ENCODE results near the gene AOC3.
"Not testable (repeated sequence)": the region's sequence is repeated elsewhere in the genome, so short reads cannot be mapped to it uniquely, and the experiment has no call there.

AOC3 gene

DNA sequence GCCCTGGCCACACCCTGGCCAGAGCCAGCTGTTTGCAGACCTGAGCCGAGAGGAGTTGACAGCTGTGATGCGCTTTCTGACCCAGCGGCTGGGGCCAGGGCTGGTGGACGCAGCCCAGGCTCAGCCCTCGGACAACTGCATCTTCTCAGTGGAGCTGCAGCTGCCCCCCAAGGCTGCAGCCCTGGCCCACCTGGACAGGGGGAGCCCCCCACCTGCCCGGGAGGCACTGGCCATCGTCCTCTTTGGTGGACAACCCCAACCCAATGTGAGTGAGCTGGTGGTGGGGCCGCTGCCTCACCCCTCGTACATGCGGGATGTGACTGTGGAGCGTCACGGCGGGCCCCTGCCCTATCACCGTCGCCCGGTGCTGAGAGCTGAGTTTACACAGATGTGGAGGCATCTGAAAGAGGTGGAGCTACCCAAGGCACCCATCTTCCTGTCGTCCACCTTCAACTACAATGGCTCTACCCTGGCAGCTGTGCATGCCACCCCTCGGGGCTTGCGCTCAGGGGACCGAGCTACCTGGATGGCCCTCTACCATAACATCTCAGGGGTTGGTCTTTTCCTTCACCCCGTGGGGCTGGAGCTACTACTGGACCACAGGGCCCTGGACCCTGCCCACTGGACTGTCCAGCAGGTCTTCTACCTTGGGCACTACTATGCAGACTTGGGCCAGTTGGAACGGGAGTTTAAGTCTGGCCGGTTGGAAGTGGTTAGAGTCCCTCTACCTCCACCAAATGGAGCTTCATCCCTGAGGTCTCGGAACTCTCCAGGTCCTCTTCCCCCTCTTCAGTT is 6.0 kb upstream of the AOC3 start:
- DNase-seq (ENCODE audit: low spot score): no peak

DNA sequence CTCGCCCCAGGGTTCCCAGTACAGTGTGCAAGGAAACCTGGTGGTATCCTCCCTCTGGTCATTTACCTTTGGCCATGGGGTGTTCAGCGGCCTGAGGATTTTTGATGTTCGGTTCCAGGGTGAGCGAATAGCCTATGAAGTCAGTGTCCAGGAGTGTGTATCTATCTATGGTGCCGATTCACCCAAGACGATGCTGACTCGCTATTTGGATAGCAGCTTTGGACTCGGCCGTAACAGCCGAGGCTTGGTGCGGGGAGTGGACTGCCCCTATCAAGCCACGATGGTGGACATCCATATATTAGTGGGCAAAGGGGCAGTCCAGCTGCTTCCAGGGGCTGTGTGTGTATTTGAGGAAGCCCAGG is 5.5 kb upstream of the AOC3 start:
- no peak for DNase-seq (ENCODE audit: low spot score)

DNA sequence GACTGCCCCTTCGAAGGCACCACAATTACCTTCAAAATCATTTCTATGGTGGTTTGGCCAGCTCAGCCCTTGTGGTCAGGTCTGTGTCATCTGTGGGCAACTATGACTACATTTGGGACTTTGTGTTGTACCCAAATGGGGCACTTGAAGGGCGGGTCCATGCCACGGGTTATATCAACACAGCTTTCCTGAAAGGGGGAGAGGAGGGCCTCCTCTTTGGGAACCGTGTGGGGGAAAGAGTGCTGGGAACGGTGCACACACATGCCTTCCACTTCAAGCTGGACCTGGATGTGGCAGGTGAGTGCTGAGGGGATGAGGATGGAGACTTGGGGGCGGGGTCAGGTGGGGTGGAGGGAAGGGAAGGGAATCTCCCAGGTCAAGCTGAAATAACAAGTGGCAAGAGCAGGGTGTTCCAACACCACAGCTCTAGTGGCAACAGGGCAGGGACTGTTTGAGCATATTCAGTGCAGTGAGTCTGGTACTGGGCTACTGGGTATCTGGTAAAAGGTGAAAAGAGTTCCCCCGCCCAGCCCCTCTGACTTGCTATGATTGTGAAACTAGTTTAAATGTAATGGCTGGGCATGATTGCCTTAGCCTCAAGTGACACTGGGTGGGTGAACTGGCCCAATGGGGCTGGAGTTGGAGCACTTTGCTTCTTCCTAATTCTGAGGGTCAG is 4.9 kb upstream of the AOC3 start:
- no peak for DNase-seq (ENCODE audit: low spot score)

DNA sequence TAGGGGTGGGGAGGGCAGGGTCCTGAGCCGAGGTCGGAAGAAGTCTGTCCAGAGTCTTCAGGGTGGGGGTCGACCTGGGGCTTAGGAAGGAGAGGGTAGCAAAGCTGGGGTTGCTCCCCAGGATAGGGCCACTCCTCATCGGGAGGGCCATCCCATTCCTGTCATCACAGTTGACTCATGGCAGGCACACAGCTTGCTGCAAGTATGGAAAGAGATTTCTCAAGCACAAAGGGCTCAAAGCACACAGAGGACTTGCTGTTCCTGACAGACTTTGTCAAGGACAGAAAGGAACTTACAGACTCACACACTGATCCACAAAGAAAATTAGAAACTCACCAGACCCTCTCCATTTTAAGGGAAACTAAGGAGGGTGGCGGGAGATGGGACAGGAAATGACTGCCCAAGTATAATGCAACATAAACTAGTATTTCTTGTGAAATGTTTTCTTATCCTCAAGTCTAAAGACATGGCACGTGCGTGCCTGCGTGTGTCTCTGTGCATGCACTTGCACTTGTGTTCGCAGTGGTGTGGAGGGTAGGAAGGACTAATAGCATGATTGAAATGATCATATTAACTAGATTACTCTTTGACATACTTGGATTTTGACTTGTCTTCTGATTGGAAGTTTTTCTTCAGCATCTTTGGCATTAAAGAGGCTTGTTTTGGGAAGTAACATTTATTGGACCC is 4.3 kb upstream of the AOC3 start:
- peak; percentile 72 for DNase-seq (ENCODE audit: low spot score)

DNA sequence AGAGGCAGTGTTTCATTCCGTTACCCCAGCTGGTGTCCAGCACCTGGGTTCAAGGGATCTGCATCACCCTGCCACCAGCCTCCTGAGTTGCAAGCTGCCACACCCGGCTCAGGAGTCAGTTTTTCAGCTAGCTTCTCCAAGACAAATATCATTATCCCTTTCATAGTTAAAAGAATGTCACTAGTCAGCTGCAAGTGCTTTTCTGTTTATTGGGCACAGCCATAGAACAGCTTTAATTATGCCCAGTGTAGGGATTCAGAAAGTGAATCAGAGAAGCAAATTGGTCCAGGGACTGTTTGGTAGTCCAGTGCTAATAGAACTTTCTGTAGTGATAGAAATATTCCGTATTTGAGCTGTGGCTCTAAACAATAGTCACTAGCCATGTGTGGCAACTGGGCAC is 2.9 kb upstream of the AOC3 start:
- no peak for DNase-seq (ENCODE audit: low spot score)

DNA sequence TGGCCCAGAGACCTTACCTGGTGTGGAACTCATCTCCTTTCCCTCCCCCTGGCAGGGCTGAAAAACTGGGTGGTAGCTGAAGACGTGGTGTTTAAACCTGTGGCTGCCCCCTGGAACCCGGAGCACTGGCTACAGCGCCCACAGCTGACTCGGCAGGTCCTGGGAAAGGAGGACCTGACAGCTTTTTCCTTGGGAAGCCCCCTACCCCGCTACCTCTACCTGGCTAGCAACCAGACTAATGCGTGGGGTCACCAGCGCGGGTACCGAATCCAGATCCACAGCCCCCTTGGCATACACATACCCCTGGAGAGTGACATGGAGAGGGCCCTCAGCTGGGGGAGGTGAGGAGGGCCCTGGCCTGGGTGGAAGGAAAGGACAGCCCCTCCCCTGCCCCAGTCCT is 2.0 kb upstream of the AOC3 start:
- DNase-seq (ENCODE audit: low spot score): no peak

DNA sequence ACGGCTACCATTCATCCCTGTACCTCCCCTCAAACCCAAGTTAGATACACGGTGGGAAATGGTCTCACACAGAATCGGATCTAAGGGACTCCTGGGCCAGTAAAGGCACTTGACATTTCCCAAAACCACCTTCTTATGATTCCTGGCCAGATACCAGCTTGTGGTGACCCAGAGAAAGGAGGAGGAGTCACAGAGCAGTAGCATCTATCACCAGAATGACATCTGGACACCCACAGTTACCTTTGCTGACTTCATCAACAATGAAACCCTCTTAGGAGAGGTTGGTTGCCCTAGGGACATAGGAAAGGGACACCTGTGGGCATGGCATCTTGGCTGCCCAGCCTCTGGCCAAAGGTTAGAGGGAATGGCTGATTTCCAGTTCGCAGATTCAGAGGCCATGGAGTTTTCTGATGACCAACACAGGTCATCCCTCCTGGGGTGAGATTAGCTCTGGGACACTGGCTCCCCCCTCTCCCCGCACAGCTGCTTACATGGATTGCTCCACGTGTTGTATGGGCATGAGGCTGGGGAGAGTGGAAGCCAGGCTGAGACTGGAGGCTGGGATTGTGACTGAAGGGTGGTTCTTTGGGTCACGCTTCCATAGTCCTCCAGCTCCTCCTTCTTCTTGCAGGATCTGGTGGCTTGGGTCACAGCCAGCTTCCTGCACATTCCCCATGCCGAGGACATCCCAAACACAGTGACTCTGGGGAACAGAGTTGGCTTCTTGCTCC is 1.4 kb upstream of the AOC3 start:
- DNase-seq (ENCODE audit: low spot score): peak; percentile 43

DNA sequence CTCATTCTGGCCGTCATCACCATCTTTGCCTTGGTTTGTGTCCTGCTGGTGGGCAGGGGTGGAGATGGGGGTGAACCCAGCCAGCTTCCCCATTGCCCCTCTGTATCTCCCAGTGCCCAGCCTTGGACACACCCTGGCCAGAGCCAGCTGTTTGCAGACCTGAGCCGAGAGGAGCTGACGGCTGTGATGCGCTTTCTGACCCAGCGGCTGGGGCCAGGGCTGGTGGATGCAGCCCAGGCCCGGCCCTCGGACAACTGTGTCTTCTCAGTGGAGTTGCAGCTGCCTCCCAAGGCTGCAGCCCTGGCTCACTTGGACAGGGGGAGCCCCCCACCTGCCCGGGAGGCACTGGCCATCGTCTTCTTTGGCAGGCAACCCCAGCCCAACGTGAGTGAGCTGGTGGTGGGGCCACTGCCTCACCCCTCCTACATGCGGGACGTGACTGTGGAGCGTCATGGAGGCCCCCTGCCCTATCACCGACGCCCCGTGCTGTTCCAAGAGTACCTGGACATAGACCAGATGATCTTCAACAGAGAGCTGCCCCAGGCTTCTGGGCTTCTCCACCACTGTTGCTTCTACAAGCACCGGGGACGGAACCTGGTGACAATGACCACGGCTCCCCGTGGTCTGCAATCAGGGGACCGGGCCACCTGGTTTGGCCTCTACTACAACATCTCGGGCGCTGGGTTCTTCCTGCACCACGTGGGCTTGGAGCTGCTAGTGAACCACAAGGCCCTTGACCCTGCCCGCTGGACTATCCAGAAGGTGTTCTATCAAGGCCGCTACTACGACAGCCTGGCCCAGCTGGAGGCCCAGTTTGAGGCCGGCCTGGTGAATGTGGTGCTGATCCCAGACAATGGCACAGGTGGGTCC is 607 bp downstream of the AOC3 start:
- DNase-seq (ENCODE audit: low spot score): not testable (repeated sequence)

DNA sequence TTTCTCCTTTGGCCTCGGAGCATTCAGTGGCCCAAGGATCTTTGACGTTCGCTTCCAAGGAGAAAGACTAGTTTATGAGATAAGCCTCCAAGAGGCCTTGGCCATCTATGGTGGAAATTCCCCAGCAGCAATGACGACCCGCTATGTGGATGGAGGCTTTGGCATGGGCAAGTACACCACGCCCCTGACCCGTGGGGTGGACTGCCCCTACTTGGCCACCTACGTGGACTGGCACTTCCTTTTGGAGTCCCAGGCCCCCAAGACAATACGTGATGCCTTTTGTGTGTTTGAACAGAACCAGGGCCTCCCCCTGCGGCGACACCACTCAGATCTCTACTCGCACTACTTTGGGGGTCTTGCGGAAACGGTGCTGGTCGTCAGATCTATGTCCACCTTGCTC is 1.4 kb downstream of the AOC3 start:
- DNase-seq (ENCODE audit: low spot score): no peak

DNA sequence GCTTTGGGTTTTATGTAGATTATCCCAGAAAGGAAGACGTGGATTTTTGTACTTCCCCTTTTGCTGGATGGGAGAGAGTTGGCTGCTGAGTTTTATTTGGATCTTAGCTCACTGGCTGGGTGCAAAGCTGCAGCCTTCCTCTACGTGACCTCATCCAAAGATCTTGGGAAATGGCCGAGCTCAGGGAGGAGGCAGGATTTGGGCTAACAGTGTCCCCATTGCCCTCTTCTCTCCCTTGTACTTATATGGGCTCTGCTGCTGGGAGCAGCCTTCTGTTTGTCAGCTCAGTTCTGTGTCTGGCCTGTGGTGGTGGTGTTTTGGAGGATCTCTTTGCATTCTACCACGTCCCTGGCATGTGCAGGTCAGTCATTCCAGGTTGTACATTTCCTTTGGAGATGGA is 2.0 kb downstream of the AOC3 start:
- DNase-seq (ENCODE audit: low spot score): no peak

DNA sequence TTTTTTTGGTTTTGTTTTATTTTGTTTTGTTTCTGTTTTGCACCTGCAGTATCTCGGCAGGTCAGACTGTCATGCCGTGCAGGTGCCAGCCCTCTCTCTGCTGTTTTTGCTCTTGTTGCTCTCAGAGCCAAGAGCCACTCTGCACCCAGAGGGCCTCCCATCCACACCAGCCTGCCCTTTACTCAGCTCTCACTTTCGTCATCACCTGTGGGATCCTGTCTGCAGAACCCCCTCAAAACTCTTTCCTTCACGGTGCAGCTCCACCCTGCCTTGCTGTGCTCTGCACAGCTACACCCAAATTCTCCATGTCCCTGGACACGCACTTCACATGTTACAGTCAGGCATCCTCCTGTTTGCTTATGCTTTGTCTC is 2.6 kb downstream of the AOC3 start:
- no peak for DNase-seq (ENCODE audit: low spot score)

DNA sequence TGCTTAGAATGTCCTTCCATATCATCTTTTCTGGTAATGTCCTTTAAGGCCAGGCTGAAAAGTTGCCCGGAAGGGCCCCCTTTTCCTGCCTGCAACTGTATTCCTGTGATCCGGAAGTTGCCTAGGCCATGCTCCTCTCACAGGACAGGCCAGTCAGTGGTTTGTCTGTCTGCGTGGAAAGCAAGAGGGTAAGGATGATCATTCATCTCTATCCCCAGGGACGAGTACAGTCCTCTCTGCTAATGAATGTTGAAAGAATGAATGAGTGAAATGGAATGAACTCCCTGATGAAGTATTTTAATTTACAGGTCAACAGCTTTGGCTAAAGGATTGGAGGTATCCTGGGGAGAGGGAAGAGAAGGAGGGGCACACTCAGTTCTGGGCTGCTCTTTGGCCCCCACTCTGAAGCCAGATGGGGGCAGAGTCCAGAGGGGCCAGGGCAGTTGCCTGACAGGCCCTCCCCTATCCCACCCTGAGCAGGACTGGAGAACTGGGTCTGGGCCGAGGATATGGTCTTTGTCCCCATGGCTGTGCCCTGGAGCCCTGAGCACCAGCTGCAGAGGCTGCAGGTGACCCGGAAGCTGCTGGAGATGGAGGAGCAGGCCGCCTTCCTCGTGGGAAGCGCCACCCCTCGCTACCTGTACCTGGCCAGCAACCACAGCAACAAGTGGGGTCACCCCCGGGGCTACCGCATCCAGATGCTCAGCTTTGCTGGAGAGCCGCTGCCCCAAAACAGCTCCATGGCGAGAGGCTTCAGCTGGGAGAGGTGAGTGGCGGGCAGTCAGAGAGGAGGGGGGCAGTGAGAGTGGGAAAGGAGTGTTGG is 3.2 kb downstream of the AOC3 start:
- no peak for DNase-seq (ENCODE audit: low spot score)

DNA sequence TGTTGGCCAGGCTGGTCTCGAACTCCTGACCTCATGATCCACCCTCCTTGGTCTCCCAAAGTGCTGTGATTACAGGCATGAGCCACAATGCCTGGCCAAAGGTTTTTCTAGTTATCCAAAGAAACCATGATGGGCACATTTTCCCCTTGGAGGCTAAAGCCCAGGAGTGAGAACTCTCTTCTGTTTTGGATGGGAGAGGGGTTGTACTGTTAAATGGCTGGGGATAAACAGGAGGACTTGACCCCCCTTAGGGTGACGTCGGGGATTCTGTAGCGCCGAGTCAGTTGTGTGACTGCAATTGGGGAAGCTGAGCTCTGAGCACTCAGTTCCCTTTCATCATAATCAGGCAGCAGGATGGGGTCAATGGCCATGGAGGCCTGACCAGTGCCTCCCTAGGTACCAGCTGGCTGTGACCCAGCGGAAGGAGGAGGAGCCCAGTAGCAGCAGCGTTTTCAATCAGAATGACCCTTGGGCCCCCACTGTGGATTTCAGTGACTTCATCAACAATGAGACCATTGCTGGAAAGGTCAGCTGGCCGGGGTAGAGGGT is 4.1 kb downstream of the AOC3 start:
- no peak for DNase-seq (ENCODE audit: low spot score)

DNA sequence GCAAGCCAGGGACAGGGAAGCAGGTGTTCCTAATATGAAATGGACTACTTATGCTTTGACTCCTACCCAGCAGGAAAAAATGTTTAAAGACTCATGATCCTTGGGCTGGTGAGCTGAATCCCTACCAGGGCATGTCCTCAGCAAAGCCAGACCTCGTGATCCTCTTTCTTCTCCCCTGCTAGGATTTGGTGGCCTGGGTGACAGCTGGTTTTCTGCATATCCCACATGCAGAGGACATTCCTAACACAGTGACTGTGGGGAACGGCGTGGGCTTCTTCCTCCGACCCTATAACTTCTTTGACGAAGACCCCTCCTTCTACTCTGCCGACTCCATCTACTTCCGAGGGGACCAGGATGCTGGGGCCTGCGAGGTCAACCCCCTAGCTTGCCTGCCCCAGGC is 5.1 kb downstream of the AOC3 start:
- not testable (repeated sequence) for DNase-seq (ENCODE audit: low spot score)

DNA sequence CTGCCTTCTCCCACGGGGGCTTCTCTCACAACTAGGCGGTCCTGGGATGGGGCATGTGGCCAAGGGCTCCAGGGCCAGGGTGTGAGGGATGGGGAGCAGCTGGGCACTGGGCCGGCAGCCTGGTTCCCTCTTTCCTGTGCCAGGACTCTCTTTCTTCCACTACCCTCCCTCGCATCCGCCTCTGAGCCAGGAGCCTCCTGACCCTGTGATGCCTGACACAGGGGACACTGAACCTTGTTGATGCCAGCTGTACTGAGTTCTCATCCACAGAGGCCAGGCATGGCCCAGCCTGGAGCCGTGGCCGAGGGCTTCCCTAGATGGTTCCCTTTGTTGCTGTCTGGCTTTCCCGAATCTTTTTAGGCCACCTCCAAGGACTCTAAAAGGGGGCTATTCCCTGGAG is 5.5 kb downstream of the AOC3 start:
- not testable (repeated sequence) for DNase-seq (ENCODE audit: low spot score)

DNA sequence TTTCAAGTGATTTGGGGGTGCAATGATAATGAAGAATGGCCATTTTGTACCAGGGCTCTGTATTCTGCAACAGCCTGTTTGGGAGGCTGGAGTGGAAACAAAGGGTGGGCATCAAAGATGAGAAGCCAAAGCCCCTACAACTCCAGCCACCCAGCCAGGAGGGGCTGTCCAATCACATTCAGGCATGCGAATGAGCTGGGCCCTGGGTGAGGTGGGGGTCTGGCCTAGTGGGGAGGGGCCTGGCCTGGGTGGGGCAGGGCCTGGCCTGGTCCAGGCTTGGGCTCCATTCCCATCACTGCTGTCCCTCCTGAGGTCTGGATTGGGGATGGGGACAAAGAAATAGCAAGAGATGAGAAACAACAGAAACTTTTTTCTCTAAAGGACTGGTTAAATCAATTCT is 6.4 kb downstream of the AOC3 start:
- DNase-seq (ENCODE audit: low spot score): no peak

DNA sequence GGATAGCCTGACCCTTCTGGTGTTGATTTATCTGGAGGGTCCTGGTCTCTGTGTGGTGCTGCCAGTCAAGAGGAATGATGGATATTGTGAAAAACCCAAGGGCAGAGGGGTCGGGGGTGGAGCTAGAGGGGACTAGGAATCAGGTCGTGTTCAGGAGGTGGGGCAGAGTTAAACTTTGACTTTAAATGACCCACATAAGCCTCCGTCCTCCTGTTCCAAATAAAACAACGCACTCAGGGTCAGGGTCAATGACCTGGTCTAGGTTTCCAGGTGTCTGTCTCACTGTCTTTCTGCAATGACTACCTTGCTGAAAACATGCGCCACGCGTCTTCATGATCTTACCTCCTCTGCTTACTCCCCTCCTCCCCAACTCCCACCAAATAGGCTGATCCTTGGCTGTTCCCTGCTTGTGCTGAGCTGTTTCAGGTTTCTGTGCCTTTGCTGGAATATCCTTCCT is 14.7 kb downstream of the AOC3 start:
- DNase-seq (ENCODE audit: low spot score): no peak

DNA sequence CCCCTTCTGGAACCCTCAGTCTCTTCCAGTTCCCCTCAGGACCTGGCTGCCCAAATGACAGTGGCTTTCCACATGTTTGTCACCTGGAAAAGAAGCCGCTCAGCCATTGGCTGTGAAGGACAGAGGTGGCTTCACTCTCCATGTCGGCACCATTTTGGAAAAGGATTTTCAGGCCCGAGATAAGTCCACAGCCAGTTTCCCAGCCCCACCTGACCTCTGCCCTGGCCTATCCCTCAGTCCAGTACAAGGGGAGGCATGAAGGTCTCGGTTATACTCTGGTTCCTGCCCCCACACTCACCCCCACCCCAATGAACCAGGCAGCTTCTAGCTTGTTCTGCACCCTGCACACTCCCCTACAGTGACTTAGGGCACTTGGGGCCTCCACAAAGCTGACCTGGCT is 15.2 kb downstream of the AOC3 start:
- DNase-seq (ENCODE audit: low spot score): no peak

DNA sequence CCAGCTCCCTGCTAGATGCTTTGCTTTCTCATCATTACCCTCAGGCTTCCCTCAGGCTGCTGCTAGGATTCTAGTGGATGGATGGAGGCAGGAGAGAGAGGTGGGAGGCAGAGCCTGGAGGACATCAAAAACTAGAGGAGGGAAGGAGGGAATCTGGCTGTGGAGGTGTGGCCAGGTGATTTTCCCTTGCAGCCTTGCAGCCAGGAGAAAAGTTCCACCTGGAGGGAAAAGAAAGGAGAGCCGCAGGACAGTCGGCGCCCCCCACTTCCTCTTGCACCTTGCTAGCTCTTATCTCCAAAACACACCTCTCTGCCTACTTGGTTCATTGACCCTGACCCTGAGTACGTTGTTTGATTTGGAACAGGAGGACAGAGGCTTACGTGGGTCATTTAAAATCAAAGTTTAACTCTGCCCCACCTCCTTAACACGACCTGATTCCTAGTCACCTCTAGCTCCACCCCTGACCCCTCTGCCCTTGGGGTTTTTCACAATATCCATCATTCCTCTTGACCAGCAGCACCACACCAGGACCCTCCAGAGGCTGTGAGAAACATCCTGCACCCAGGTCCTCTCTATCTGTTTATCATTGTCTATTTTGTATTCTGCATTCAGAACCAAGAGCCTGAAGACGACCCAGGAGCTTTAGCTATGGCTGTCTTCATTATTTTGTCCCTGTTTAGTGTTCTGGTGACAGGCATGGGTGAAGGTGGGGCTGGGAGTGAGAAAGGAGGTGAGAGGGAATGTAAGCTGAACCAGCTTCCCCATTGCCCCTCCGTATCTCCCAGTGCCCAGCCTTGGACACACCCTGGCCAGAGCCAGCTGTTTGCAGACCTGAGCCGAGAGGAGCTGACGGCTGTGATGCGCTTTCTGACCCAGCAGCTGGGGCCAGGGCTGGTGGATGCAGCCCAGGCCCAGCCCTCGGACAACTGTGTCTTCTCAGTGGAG is 15.9 kb downstream of the AOC3 start:
- no peak for DNase-seq (ENCODE audit: low spot score)
